GM19043 (cell line): Measurements from ENCODE around the gene PCSK5.
"Not testable (repeated sequence)": the region's sequence is repeated elsewhere in the genome, so short reads cannot be mapped to it uniquely, and the experiment has no call there.

Source experiments
- ATAC-seq: cut with Tn5 transposase; IDR thresholded peaks from one replicate; pipeline ENCODE4 v1.9.1; 2021; ENCODE audit warnings: low read depth; ENCODE audit not compliant: unreplicated experiment

PCSK5 gene

DNA sequence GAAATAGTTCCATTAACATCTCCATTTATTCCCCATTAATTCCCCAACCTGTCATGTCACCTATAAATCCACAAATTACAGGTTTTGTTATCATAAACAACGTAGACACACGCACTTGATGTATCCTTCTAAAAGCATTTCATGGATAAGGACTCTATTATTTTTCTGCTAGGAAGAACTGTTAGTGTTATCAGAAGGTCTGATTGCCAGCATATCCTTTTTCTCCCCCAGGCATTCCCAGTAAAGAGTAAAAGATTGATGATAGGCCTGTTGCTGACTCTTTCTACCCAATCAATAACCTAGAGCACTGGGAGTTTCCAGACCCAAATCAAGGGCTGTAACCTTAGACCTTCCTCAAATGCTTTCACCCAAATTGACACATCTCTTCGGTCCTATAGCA is 442.9 kb downstream of the PCSK5 start:
- ATAC-seq = no peak

DNA sequence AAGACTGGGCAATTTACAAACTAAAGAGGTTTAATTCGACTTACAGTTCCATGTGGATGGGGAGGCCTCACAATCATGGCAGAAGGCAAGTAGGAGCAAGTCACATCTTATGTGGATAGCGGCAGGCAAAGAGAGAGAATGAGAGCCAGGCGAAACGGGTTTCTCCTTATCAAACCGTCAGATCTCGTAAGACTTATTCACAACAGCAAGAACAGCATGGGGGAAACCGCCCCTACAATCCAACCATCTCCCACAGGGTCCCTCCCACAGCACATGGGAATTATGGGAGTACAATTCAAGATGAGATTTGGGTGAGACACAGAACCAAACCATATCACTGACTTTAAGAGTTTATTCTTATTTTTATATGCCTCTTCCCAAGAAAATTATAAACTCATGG is 443.5 kb downstream of the PCSK5 start:
- no peak for ATAC-seq

GRCh38 chr9:76336027-76336426 is 445.6 kb downstream of the PCSK5 start:
- ATAC-seq = no peak

DNA sequence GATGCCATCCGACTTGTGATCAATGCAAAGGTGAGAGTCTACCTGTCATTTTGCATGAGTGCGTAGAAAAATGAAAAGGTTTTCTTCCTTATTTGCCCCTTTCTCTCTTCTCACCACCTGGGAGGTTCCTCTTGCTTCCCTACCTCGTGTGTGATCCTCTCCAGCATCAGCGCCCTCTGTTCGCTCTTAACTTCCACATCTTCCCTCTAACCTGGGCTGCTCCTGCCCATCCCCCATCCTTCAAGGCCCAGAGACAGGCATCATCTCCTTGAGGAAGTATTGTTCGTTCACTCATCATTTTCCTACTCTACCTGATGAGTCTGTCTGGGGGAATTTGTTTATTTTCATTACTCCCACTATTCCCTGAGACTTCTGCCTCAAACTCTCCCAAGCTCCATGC is 447.9 kb downstream of the PCSK5 start:
- ATAC-seq = no peak

- no peak for ATAC-seq
Measured at GRCh38 chr9:76341616-76342015, 451.1 kb downstream of the PCSK5 start.

DNA sequence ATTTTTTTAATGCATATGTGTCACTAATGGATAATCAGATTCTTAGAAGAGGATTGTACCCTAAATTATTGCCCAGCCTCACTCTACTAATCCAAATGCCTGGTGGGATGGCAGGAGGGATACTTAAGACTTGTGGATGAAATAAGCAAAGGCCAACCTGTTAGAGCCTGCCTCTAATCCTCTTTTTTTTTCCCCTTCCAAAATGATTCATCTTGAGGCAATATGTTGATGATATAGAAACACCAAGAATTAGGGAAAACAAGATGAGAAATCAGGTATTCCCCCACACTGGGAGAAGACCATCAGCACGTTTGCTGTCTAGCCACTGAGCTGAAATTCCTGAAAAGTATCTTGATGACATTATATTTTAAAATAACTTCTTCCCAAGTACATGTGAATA is 451.7 kb downstream of the PCSK5 start:
- ATAC-seq = no peak

DNA sequence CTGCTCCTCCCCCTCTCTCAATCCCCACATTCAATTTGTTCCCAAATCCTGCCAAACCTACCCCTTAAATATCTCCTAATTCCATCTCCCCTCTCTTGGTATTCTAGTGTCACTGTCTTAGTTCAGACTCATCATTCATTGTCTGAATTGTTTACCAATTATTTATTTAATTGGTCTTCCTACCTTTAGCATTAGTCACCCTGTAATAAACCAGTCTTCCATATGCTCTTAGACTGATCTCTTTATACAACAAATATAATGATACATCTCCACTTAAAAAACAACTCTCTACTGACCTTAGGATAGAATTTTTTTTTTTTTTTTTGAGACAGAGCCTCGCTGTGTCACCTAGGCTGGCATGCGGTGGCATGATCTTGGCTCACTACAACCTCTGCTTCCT is 452.4 kb downstream of the PCSK5 start:
- ATAC-seq = no peak

GRCh38 chr9:76349865-76350264 is 459.4 kb downstream of the PCSK5 start:
- ATAC-seq = no peak

GRCh38 chr9:76351006-76351405 is 460.5 kb downstream of the PCSK5 start:
- ATAC-seq = no peak

- no peak for ATAC-seq
Measured at GRCh38 chr9:76352026-76352620, 461.6 kb downstream of the PCSK5 start.

DNA sequence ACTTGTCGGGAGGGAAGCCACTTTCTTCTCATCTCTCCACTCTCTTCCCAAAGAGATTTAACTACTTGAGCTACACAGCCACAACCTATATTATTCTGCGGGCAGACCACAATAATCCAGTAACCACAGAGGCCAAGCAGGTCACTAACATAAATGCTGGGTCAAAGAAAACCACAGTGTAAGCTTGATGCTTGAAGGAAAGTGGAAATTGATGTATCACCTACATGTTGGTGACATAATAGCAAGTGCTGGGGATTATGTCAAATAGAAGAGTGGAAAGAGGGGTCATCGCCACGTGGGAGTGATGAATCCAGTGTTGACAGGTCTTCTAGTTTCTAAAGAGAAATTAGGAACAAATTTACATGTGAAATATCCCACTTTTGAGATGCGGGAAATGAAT is 462.8 kb downstream of the PCSK5 start:
- ATAC-seq = no peak

GRCh38 chr9:76354221-76354620 is 463.7 kb downstream of the PCSK5 start:
- ATAC-seq = no peak

DNA sequence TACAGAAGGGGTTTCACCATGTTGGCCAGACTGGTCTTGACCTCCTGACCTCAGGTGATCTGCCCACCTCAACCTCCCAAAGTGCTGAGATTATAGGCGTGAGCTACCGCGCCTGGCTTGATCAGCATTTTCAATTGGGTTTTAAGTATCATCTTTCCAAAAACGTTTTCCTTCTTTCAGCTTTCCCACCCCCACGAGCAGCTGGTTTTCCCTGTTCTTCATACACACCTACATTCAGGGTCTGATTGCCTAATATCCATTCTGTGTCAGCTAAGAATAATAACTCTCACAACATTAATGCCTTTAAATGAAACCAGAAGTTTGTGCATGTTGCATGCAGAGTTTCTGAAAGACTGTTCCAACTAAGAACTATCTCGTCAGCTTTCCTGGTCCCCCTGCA is 465.4 kb downstream of the PCSK5 start:
- ATAC-seq = no peak

- ATAC-seq = no peak
Measured at GRCh38 chr9:76357555-76357954, 467.1 kb downstream of the PCSK5 start.

DNA sequence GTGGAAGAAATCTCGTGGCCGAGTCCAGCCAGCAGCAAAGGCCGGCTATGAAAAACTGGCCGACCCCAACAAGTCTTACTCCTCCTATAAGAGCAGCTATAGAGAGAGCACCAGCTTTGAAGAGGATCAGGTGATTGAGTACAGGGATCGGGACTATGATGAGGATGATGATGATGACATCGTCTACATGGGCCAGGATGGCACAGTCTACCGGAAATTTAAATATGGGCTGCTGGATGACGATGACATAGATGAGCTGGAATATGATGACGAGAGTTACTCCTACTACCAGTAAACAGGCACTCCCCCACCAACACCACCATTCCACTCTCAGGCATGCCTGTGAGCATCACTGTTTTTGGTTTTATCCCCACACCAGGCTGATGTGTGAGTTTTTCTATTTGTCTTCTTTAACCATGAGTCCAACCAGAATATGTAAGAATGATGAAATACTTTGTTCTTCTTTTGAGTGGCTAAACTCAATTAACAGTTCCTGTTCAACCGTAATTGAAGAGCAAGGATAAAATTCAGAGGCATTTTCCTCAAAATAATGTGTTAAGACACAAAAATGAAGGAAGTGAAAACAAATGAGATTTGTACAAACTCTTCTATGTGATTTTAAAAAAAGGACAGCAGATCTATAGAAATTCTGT is 468.3 kb downstream of the PCSK5 start:
- no peak for ATAC-seq

DNA sequence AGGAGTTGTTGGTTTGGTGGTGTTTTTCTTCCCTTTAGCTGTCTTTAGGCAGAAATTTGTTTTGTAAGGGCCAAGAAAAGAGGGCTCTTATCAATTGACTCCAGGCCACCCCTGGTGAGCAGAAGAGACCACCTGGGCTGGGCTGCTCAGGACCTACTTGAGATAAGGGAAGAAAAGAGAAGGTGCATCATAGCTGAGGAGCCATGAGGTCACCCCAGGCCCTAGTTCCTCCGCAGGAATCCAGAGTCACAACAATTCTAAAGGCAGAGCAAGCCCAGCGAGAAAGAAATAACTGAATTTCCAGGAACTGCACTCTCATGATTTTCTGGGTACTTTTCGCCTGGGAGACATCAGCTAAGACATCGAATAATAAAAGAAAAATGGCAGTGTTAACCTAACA is 468.9 kb downstream of the PCSK5 start:
- ATAC-seq = no peak

- ATAC-seq = no peak
Measured at GRCh38 chr9:76359766-76360165, 469.3 kb downstream of the PCSK5 start.

DNA sequence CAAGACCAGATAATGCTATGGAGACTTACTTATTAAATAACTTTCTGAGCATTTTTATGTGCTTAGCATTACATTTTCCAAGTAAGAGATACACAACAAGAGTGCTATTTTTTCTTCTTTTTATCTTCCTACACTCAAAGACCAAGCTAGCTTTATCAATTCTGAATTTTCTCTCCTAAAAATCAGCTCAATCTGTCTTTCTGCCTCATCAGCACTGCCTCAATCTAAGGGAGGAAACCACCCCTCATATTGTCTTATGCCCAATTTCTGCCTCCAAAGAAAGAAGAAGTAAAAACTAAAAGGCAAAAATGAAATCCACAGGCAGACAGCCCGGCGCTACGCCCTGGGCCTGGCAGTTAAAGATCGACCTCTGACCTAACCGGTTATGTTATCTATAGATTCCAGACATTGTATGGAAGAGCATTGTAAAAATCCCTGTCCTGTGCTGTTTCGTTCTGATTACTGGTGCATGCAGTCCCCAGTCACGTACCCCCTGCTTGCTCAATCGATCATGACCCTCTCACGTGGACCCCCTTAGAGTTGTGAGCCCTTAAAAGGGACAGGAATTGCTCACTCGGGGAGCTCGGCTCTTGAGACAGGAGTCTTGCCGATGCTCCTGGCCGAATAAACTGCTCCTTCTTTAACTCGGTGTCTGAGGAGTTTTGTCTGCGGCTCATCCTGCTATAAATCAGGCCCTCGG is 472.0 kb downstream of the PCSK5 start:
- ATAC-seq = not testable (repeated sequence)

DNA sequence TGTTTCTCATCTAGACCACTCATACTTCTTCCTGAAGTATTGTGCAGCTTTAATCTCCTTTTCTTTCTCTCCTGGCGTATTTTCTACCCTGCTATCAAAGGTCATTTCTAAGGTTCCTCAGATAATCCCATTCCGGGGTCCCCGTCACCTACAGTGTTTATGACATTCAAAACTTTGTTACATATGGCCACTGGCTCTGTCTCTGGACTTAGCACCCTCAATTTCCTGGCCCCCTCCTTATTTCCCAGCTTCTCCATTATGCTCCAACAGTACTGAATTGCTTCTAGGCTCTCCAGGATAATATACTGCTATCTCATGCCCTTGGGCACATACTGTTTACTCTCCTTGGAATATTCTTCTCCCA is 472.5 kb downstream of the PCSK5 start:
- ATAC-seq = no peak

DNA sequence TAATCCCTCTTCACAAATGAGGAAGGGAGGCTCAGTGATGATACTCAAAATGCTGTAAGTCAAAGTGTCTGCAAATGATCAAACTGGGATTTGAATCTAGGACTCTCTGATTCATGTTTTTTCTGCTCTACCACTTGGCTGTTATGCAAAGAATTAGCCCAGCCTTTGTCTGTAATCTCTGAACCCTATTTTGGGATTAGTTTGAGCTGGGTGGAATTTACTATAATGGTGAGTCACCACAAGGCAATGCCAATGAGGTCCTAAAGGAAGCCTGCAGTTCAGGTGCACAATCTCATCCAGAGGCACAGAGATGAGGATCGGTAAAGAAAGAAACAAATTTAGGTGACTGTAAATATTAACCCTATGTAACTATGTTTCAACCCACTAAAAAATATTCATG is 474.6 kb downstream of the PCSK5 start:
- no peak for ATAC-seq

GRCh38 chr9:76366275-76366674 is 475.8 kb downstream of the PCSK5 start:
- ATAC-seq = no peak

GRCh38 chr9:76369583-76369982 is 479.1 kb downstream of the PCSK5 start:
- peak; percentile 56 for ATAC-seq
